ENCODE results near the gene SRI. TPM values are rescaled to one million over a fixed set of nuclear protein-coding genes. Genes with fewer than 3 reads are reported as not detected.

SRI gene
- total RNA-seq, 1 experiment from 2014 or later = 102 TPM

DNA sequence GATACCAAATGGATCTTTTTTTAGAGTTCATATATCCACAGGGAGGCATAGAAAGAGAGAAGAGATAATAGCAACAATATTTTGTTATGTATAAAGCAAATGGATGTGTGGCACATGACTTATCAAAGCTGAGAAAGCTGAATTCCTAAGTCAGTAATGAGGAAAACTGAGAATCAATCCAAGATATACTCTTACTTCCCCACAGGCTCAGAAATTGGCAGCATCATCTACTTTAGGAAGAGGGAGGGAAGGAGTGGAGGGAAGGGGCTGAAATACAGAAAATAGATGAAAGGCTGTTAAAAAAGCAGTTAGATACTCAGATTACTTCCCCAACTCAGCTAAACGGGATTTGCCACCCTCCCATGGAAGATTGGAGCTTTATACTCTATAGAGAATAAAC is 63.5 kb downstream of the SRI start:
- Histone ChIP-seq H3K36me3 (no peaks in the 10 kb centered on the region), H3K27me3 (no peaks in the 10 kb centered on the region), H3K4me3 (no peak overlapping the region), H3K9me3 (no peaks in the 10 kb centered on the region)
- DNase-seq = no peak

DNA sequence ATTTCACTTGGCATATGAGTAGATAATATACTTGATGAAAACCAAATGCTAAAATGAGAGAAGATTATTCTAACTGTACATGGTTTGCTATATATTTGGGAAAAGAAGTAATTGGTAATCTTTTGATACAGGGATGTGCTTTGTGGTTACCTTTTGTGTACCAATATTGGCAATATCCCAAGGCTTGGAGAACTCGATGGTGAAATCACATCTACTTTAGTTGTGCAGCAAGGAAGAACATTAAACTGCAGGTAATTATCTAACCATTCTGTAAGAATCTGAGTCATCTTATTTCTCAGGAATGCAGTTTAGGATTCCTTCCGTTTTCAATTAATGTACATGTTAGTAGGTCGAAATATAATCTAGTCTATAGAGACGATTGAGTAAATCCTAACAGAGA is 64.1 kb downstream of the SRI start:
- DNase-seq = no peak
- Histone ChIP-seq H3K4me3 (no peak overlapping the region), H3K27me3 (no peaks in the 10 kb centered on the region), H3K9me3 (no peaks in the 10 kb centered on the region), H3K36me3 (no peaks in the 10 kb centered on the region)

Other genes with a start within 250 kb of the SRI start
- not detected in 2 replicates for gene STEAP4, start 86.9 kb upstream of the SRI start, total RNA-seq (2014; rRNA removed; shearing (Covaris generic); ENCODE audit: low replicate concordance)